WTC11 (cell line): ENCODE results near the gene LPP. TPM values are rescaled to one million over a fixed set of nuclear protein-coding genes. Genes with fewer than 3 reads are reported as not detected.

ENCODE experiments used
- ATAC-seq: fragments of 200-7000 bp; cut with Tn5 transposase; 2 replicates; pipeline ENCODE4 v1.10.0; 2021; ENCODE audit warnings: mild to moderate bottlenecking, moderate library complexity
- CTCF ChIA-PET: fragments of 300-600 bp; sonication (Branson Sonifier 250); formaldehyde crosslinking; loops from one replicate; lab custom pipeline; 2021; ENCODE audit warnings: antibody characterized with exemption; lab: Charles Lee
- POLR2A ChIA-PET: fragments of 350-600 bp; sonication (Branson Sonifier 250); formaldehyde crosslinking; loops from one replicate; lab custom pipeline; 2021; ENCODE audit warnings: antibody characterized with exemption; lab: Charles Lee
- DNase-seq: peaks from one replicate; pipeline ENCODE4 v3.0.0; 2021; ENCODE audit warnings: low spot score
- H3K27ac Mint-ChIP-seq: 2 replicates; pipeline ENCODE4 v1.8.0; 2021; ENCODE audit warnings: mixed read lengths
- H3K27me3 Mint-ChIP-seq: 2 replicates; pipeline ENCODE4 v1.8.0; 2021; ENCODE audit warnings: low read depth, mild to moderate bottlenecking, moderate library complexity, mixed read lengths
- H3K36me3 Mint-ChIP-seq: 2 replicates; pipeline ENCODE4 v1.8.0; 2021; ENCODE audit warnings: mixed read lengths
- H3K4me1 Mint-ChIP-seq: 2 replicates; pipeline ENCODE4 v1.8.0; 2022; ENCODE audit warnings: mixed read lengths
- H3K4me3 Mint-ChIP-seq: 2 replicates; pipeline ENCODE4 v1.8.0; 2021; ENCODE audit warnings: mild to moderate bottlenecking, moderate library complexity, mixed read lengths
- H3K9me3 Mint-ChIP-seq: 2 replicates; pipeline ENCODE4 v1.8.0; 2021; ENCODE audit warnings: mixed read lengths
- ATF3 ChIP-seq: sonication (generic); formaldehyde crosslinking; conservative IDR thresholded peaks from 2 replicates; pipeline ENCODE4 v1.8.1; 2022; ENCODE audit warnings: mild to moderate bottlenecking, missing genetic modification reagents
- CBFB ChIP-seq: sonication (generic); formaldehyde crosslinking; IDR thresholded peaks from 2 replicates; pipeline ENCODE4 v1.8.1; 2022; ENCODE audit warnings: mild to moderate bottlenecking, low read depth, missing genetic modification reagents
- CTCF ChIP-seq: fragments of 200-600 bp; IDR thresholded peaks from 2 replicates; pipeline ENCODE4 v1.8.0; 2022; ENCODE audit warnings: antibody characterized with exemption
- E2F5 ChIP-seq: sonication (generic); formaldehyde crosslinking; IDR thresholded peaks from 2 replicates; pipeline ENCODE4 v1.8.1; 2022; ENCODE audit warnings: mild to moderate bottlenecking, moderate library complexity, missing genetic modification reagents
- ERG ChIP-seq: fragments of 250-450 bp; sonication (Bioruptor Pico); IDR thresholded peaks from 2 replicates; pipeline ENCODE4 v1.8.0; 2021; ENCODE audit warnings: mild to moderate bottlenecking
- HMGA2 ChIP-seq: fragments of 250-450 bp; sonication (Bioruptor Pico); IDR thresholded peaks from 2 replicates; pipeline ENCODE4 v1.4.0; 2021; ENCODE audit warnings: mild to moderate bottlenecking, moderate library complexity
- MYBL2 ChIP-seq: sonication (generic); formaldehyde crosslinking; IDR thresholded peaks from 2 replicates; pipeline ENCODE4 v1.8.1; 2023; ENCODE audit warnings: mild to moderate bottlenecking, moderate library complexity, missing genetic modification reagents
- NFATC4 ChIP-seq: fragments of 250-450 bp; sonication (Bioruptor Pico); IDR thresholded peaks from 2 replicates; pipeline ENCODE4 v1.9.0; 2021; ENCODE audit warnings: mild to moderate bottlenecking
- NR1H2 ChIP-seq: sonication (generic); formaldehyde crosslinking; IDR thresholded peaks from 2 replicates; pipeline ENCODE4 v1.9.0; 2021; ENCODE audit warnings: mild to moderate bottlenecking, moderate library complexity, missing genetic modification reagents
- NR2C2 ChIP-seq: sonication (generic); formaldehyde crosslinking; IDR thresholded peaks from 2 replicates; pipeline ENCODE4 v1.8.0; 2022; ENCODE audit warnings: mild to moderate bottlenecking, missing genetic modification reagents
- NR3C1 ChIP-seq: sonication (generic); formaldehyde crosslinking; conservative IDR thresholded peaks from 2 replicates; pipeline ENCODE4 v1.8.1; 2023; ENCODE audit warnings: low read depth, mild to moderate bottlenecking, missing genetic modification reagents
- OVOL2 ChIP-seq: fragments of 250-450 bp; sonication (Bioruptor Pico); IDR thresholded peaks from 2 replicates; pipeline ENCODE4 v1.9.0; 2021; ENCODE audit warnings: mild to moderate bottlenecking, borderline replicate concordance
- RELA ChIP-seq: sonication (generic); formaldehyde crosslinking; IDR thresholded peaks from 2 replicates; pipeline ENCODE4 v1.8.1; 2022; ENCODE audit warnings: missing genetic modification reagents, mild to moderate bottlenecking, borderline replicate concordance
- RORB ChIP-seq: fragments of 250-450 bp; sonication (Bioruptor Pico); IDR thresholded peaks from 2 replicates; pipeline ENCODE4 v1.9.0; 2021; ENCODE audit warnings: mild to moderate bottlenecking
- SMAD4 ChIP-seq: sonication (generic); formaldehyde crosslinking; IDR thresholded peaks from 2 replicates; pipeline ENCODE4 v1.8.0; 2022; ENCODE audit warnings: mild to moderate bottlenecking, missing genetic modification reagents
- USF2 ChIP-seq: sonication (generic); formaldehyde crosslinking; IDR thresholded peaks from 2 replicates; pipeline ENCODE4 v1.8.1; 2023; ENCODE audit warnings: mild to moderate bottlenecking, missing genetic modification reagents, moderate library complexity
- ZMAT4 ChIP-seq: fragments of 250-450 bp; sonication (Bioruptor Pico); IDR thresholded peaks from 2 replicates; pipeline ENCODE4 v1.9.0; 2021; ENCODE audit warnings: mild to moderate bottlenecking
- ZNF219 ChIP-seq: sonication (generic); formaldehyde crosslinking; IDR thresholded peaks from 2 replicates; pipeline ENCODE4 v1.8.0; 2023; ENCODE audit warnings: missing genetic modification reagents, mild to moderate bottlenecking, borderline replicate concordance
- ZNF263 ChIP-seq: sonication (generic); formaldehyde crosslinking; IDR thresholded peaks from 2 replicates; pipeline ENCODE4 v1.8.1; 2022; ENCODE audit warnings: low read depth, mild to moderate bottlenecking, moderate library complexity, missing genetic modification reagents
- ZNF512 ChIP-seq: sonication (generic); formaldehyde crosslinking; IDR thresholded peaks from 2 replicates; pipeline ENCODE4 v1.8.1; 2022; ENCODE audit warnings: missing genetic modification reagents, borderline replicate concordance
- total RNA-seq: library from RNA; stranded (reverse); gene quantifications from 3 replicates; pipeline ENCODE4 v1.2.3, GENCODE V29; 2021

Gene LPP
- total RNA-seq, 1 experiment from 2014 or later = 49.6 TPM

- TF ChIP-seq ZNF512 (CRISPR knock-in tag) (no peak), RELA (CRISPR knock-in tag) (no peak), HMGA2 (no peak), SMAD4 (CRISPR knock-in tag) (no peak)
These were observed 279.0 kb downstream of the LPP start (continued) for GRCh38 chr3:188432802-188433520.

- CTCF ChIA-PET = no interaction called here
- ATAC-seq = no peak
- H3K4me3 Mint-ChIP-seq = no peak overlapping the region
- no peaks in the 10 kb centered on the region for H3K36me3 Mint-ChIP-seq
- peaks cover 16% of the 10 kb centered on the region for H3K4me1 Mint-ChIP-seq
- no peak for TF ChIP-seq RORB (CRISPR knock-in tag)
- TF ChIP-seq NR3C1 (CRISPR knock-in tag) = no peak
- TF ChIP-seq NR2C2 = no peak
- TF ChIP-seq NFATC4 = no peak
- TF ChIP-seq ZMAT4 (CRISPR knock-in tag) = no peak
- no peak for TF ChIP-seq OVOL2
- TF ChIP-seq USF2 (CRISPR knock-in tag) = no peak
- TF ChIP-seq ERG (CRISPR knock-in tag) = no peak
- TF ChIP-seq NR1H2 (CRISPR knock-in tag) = no peak
- TF ChIP-seq ATF3 (CRISPR knock-in tag) = no peak
- no peak for DNase-seq
- H3K27ac Mint-ChIP-seq = no peak overlapping the region
- H3K9me3 Mint-ChIP-seq = no peaks in the 10 kb centered on the region
- POLR2A ChIA-PET = interaction anchor here (0.6 kb wide), 2 partner anchors 172 to 731 kb away, joined by 4 to 6 read pairs; no protein-coding TSS in a partner anchor
- no peaks in the 10 kb centered on the region for H3K27me3 Mint-ChIP-seq
These were observed 279.7 kb downstream of the LPP start for GRCh38 chr3:188433521-188434150.

GRCh38 chr3:188434594-188434993 is 280.6 kb downstream of the LPP start:
- Mint-ChIP-seq H3K27ac (no peak overlapping the region), H3K4me1 (peaks cover 20% of the 10 kb centered on the region), H3K4me3 (no peak overlapping the region), H3K27me3 (no peaks in the 10 kb centered on the region), H3K36me3 (no peaks in the 10 kb centered on the region), H3K9me3 (no peaks in the 10 kb centered on the region)
- ATAC-seq (no peak), DNase-seq (no peak)
- ChIA-PET POLR2A (no interaction called here), CTCF (no interaction called here)
- TF ChIP-seq E2F5 (CRISPR knock-in tag) = no peak
- no peak for TF ChIP-seq RELA (CRISPR knock-in tag)
- no peak for TF ChIP-seq ZNF263 (CRISPR knock-in tag)
- no peak for TF ChIP-seq NR1H2 (CRISPR knock-in tag)
- no peak for TF ChIP-seq CBFB
- TF ChIP-seq USF2 (CRISPR knock-in tag) = no peak
- TF ChIP-seq ZNF219 (CRISPR knock-in tag) = no peak
- TF ChIP-seq MYBL2 (CRISPR knock-in tag) = no peak
- TF ChIP-seq CTCF = no peak
- TF ChIP-seq OVOL2 = no peak
